Stimulated activated CD4-positive, alpha-beta T cell treated with anti-CD3 and anti-CD28 coated beads, Interleukin-1b, Interleukin-23, amount 100 ng/mL, for 4 hours (primary cell): ENCODE data around the gene RNPEP.
"Not testable (repeated sequence)": the region's sequence is repeated elsewhere in the genome, so short reads cannot be mapped to it uniquely, and the experiment has no call there.

Source experiments
- DNase-seq, 2 donors: peaks; one replicate each; pipeline ENCODE4 v3.0.0-alpha.2; 2020; ENCODE audit warnings: low read depth in 2 of 2

RNPEP gene

GRCh38 chr1:202010180-202011015, 27.9 kb downstream of the RNPEP start, which contains the start of gene ELF3:
Gene ELF3 (plus strand): TSS chr1:202010587. CDS start chr1:202011137, 550 bp downstream.
- no peak for DNase-seq

GRCh38 chr1:202011994-202012393, 29.5 kb downstream of the RNPEP start:
- no peak for DNase-seq

- no peak for DNase-seq
Observed at GRCh38 chr1:202012544-202013478, 30.4 kb downstream of the RNPEP start.

GRCh38 chr1:202013603-202014002, 31.2 kb downstream of the RNPEP start:
- DNase-seq: no peak

- no peak for DNase-seq
Observed at GRCh38 chr1:202014060-202014459, 31.6 kb downstream of the RNPEP start.

- no peak for DNase-seq
Observed at GRCh38 chr1:202014915-202015661, 32.6 kb downstream of the RNPEP start.

GRCh38 chr1:202015662-202015937, 33.2 kb downstream of the RNPEP start:
- DNase-seq: no peak

GRCh38 chr1:202016022-202016810, 33.8 kb downstream of the RNPEP start:
- no peak for DNase-seq

- DNase-seq: no peak
Observed at GRCh38 chr1:202016811-202017748, 34.6 kb downstream of the RNPEP start.

- no peak for DNase-seq
Observed at GRCh38 chr1:202017749-202018467, 35.5 kb downstream of the RNPEP start.

- no peak for DNase-seq
Observed at GRCh38 chr1:202018468-202019234, 36.2 kb downstream of the RNPEP start.

- DNase-seq: not testable (repeated sequence)
Observed at GRCh38 chr1:202019235-202019558, 36.7 kb downstream of the RNPEP start.

- DNase-seq: no peak
Observed at GRCh38 chr1:202023001-202023433, 40.6 kb downstream of the RNPEP start.

- no peak for DNase-seq
Observed at GRCh38 chr1:202029171-202029665, 46.8 kb downstream of the RNPEP start.

GRCh38 chr1:202029727-202030126, 47.3 kb downstream of the RNPEP start:
- no peak for DNase-seq

- DNase-seq: no peak
Observed at GRCh38 chr1:202031796-202032195, 49.3 kb downstream of the RNPEP start.

- no peak for DNase-seq
Observed at GRCh38 chr1:202034149-202034682, 51.8 kb downstream of the RNPEP start.
